ENCODE results near the gene ALG5.

DNA sequence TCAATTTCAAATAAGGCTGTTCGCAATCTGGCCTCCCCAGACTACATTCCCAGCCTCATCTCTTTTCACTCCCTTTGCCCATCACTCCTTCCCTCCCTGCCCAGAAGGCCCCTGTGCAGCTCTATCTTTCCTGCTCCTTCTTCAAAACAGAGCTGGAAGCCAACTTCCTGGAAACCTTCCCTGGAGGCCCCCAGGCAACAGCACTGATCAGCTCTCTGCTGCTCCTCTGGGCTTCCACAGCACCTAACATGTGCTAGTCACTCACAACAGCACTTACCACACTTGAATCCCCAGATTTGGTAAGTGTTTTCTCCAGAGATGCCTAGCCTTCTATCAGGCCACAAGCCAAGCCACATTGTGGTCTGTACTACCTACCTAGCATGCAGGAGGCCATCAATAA is 88.6 kb downstream of the ALG5 start:
- TF ChIP-seq POLR2A (IDR thresholded peaks at IDR 0.05; ENCODE audit: low read length) = no peak
- no peak for TF ChIP-seq GATA1 (IDR thresholded peaks at IDR 0.05; ENCODE audit: low read depth, low read length)
